ENCODE results near the gene ZNF792.

DNA sequence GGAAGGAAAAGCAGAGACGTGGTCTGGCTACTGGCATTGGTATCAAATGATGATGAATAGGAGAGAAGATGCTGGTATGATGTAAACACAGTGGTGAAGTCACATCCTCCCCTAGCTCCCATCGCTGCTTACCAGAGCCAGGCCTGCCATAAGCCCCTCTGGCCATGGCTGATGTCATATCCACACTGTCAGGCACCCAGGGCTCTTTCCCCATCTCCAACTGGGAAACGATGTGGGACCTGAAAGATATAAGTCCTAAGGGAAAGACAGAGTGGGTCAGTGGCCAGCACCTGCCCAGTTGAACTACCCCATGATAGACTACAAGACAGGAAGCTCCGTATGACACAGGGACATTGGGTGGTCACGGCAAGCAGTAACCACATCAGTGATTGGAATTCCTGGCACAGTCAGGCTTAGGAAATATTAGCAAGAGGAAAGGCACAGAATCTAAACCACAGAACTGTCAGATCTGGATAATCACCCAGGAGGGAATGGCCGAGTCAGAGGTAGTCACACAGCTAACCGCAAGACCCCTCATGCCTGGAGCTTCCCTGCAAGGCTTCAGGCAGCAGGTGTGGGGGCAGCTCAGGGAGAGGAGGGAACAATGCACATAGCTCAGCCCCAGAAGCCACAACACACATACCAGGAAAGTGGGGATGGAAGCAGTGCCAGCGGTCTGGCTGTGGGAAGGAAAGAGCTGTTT, 3.8 kb downstream of the ZNF792 start:
- no peak for TF ChIP-seq CTCF (IDR thresholded peaks at IDR 0.05)
- TF ChIP-seq EZH2 (IDR thresholded peaks at IDR 0.05), result no peak
- TF ChIP-seq EZH2phosphoT487 (IDR thresholded peaks at IDR 0.05), result no peak

All from neural progenitor cell (in vitro differentiated cells).